Body of pancreas (tissue), 4 donors: ENCODE results near the gene SUSD3. TPM values are rescaled to one million over a fixed set of nuclear protein-coding genes. Genes with fewer than 3 reads are reported as not detected.

ENCODE experiments used
- ATAC-seq: fragments of 150-250 bp; one replicate; pipeline ENCODE4 v1.9.1; 2016
- DNase-seq, 4 donors: peaks; one replicate each; pipeline ENCODE4 v3.0.0-alpha.2; 2019
- H3K27ac ChIP-seq, 4 donors: fragments of 200-600 bp; sonication (generic); 1 replicate in 3 of 4; 2 replicates in 1 of 4; pipeline versions ENCODE4 v1.5.1 to v1.6.1; 2016 to 2019; ENCODE audit warnings: mild to moderate bottlenecking in 1 of 4, mixed read lengths in 1 of 4, moderate library complexity in 1 of 4
- H3K27me3 ChIP-seq, 2 donors: fragments of 200-600 bp; sonication (generic); one replicate each; pipeline ENCODE4 v1.6.0; 2016; ENCODE audit warnings: mild to moderate bottlenecking in 1 of 2
- H3K36me3 ChIP-seq, 2 donors: fragments of 200-600 bp; sonication (generic); replicated peaks in 1 of 2; 2 replicates each; pipeline ENCODE4 v1.5.1; 2016; ENCODE audit warnings: low read depth in 2 of 2; ENCODE audit not compliant: insufficient read depth in 1 of 2
- H3K4me1 ChIP-seq: fragments of 200-600 bp; sonication (generic); one replicate; pipeline ENCODE4 v1.6.0; 2016
- H3K4me3 ChIP-seq, 2 donors: fragments of 200-600 bp; sonication (generic); 1 replicate in 1 of 2; 2 replicates in 1 of 2; pipeline ENCODE4 v1.5.1; 2016 to 2019
- H3K9me3 ChIP-seq, 3 donors: fragments of 200-600 bp; sonication (generic); 1 replicate in 2 of 3; 2 replicates in 1 of 3; pipeline ENCODE4 v1.5.1; 2016
- POLR2A ChIP-seq, 3 donors: fragments of 450-650 bp; IDR thresholded peaks; one replicate each; pipeline ENCODE4 v1.6.1; 2016; ENCODE audit warnings: antibody characterized with exemption in 3 of 3, mild to moderate bottlenecking in 2 of 3
- WGBS, 2 donors: methylation state at CpG; one replicate each; pipeline ENCODE4 v1.1.5; 2017; 5-methylcytosine and 5-hydroxymethylcytosine counted together
- intact Hi-C: fragments of 100-400 bp; cut with DNase I; formaldehyde crosslinking; loops from one replicate; pipeline ENCODE4 v1.15.1; 2023
- total RNA-seq, 2 donors: library from RNA; depleted of rRNA; stranded (reverse); fragments of >200 nt; gene quantifications; one replicate each; pipeline ENCODE4 v1.1.0, GENCODE V29; 2016
- TF ChIP-seq, protein P1 (sequence below), 7 experiments: fragments of 450-650 bp in 4 of 7; fragments of 200-600 bp in 3 of 7; sonication (generic) in 3 of 7; IDR thresholded peaks; one replicate each; pipeline ENCODE4 v1.5.1; 2016 to 2019; ENCODE audit warnings: antibody characterized with exemption in 7 of 7

The SUSD3 gene
- total RNA-seq, 2 donors from 2014 or later = 3.6 TPM; not detected in 1

DNA sequence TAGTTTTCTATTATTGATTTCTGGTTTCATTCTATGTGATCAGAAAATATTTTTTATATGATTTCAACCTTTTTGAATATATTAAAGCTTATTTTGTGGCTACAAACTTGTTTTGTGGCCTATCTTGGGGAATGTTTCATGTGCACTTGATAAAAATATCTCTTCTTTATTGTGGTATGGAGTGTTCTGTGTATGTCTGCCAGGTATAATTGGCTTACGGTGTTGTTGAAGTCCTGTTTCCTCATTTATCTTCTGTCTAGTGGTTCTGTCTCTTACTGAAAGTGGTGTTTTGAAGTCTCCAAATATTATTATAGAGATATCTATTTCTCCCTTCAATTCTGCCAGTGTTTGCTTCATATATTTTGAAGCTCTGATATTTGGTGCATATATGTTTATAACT lies 47.1 kb downstream of the SUSD3 start:
- intact Hi-C loops = no loop called here
- ATAC-seq (no peak), DNase-seq (no peak)
- no peak overlapping the region for H3K4me3 ChIP-seq
- no peak for TF ChIP-seq POLR2A (IDR thresholded peaks at IDR 0.05)
- TF ChIP-seq, protein P1, sequence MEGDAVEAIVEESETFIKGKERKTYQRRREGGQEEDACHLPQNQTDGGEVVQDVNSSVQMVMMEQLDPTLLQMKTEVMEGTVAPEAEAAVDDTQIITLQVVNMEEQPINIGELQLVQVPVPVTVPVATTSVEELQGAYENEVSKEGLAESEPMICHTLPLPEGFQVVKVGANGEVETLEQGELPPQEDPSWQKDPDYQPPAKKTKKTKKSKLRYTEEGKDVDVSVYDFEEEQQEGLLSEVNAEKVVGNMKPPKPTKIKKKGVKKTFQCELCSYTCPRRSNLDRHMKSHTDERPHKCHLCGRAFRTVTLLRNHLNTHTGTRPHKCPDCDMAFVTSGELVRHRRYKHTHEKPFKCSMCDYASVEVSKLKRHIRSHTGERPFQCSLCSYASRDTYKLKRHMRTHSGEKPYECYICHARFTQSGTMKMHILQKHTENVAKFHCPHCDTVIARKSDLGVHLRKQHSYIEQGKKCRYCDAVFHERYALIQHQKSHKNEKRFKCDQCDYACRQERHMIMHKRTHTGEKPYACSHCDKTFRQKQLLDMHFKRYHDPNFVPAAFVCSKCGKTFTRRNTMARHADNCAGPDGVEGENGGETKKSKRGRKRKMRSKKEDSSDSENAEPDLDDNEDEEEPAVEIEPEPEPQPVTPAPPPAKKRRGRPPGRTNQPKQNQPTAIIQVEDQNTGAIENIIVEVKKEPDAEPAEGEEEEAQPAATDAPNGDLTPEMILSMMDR (IDR thresholded peaks at IDR 0.05) = no peak
- no peaks in the 10 kb centered on the region for H3K27me3 ChIP-seq
- WGBS, 2 donors = 83 to 97% methylated on average over 1 of the region's 1 CpG
- H3K9me3 ChIP-seq = no peaks in the 10 kb centered on the region
- H3K4me1 ChIP-seq = peaks cover 5% of the 10 kb centered on the region
- no peaks in the 10 kb centered on the region for H3K36me3 ChIP-seq
- H3K27ac ChIP-seq = no peak overlapping the region

DNA sequence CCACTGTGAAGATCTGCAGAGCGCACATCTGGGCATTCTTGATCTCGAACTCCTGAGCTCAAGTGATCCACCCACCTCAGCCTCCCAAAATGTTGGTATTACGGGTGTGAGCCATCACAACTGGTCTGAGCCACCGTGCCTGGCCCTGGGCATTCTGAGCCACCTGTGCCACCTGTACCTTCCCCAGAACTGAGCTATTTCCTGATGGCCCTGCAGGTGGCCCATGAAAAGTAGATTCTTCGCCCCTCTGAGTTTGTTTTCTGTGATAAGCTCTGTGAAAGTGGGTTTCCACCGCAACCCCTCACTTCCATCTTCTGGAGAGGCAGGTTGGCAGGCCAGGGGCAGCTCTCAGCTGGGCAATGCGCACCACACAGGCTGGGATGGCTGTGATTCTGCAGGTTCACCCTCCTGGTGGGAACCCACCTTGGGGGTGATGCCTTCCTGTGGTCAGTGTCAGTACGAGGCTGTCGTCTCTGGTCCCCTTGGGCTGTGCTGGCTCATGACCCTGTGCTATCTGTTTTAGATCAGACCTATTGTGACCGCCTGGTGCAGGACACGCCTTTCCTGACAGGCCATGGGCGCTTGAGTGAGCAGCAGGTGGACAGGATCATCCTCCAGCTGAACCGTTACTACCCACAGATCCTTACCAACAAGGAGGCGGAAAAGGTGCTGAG lies 48.8 kb downstream of the SUSD3 start:
- no peak for ATAC-seq
- peaks cover 5% of the 10 kb centered on the region for H3K4me1 ChIP-seq
- no peak for TF ChIP-seq POLR2A (IDR thresholded peaks at IDR 0.05)
- TF ChIP-seq, protein P1 (IDR thresholded peaks at IDR 0.05) = no peak
- no peaks in the 10 kb centered on the region for H3K27me3 ChIP-seq
- 82 to 100% methylated on average over 7 to 14 of the region's 14 CpGs for WGBS, 2 donors
- H3K4me3 ChIP-seq = no peak overlapping the region
- DNase-seq = peak in 3 of 4 donors; percentile 2 to 8 (median 4)
- no peaks in the 10 kb centered on the region for H3K36me3 ChIP-seq
- no peaks in the 10 kb centered on the region for H3K9me3 ChIP-seq
- no peak overlapping the region for H3K27ac ChIP-seq
- intact Hi-C loops = no loop called here

DNA sequence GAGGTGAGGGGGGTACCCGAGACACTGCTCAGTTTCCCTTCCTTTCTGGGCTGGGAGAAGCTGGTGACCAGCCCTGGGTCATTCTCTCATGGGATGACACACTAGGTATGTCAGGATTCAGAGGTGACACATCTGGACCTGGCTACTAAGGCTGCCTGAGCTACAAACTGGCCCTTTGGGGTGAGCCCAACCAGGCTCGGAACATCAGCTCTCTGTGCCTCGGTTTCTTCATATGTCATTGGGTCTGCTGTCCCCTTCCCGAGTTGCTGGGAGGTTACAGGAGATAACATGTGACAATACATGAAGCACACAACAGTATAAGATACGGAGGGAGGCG lies 49.3 kb downstream of the SUSD3 start:
- ATAC-seq = no peak
- H3K4me1 ChIP-seq = peaks cover 5% of the 10 kb centered on the region
- H3K27me3 ChIP-seq = no peaks in the 10 kb centered on the region
- no peak overlapping the region for H3K27ac ChIP-seq
- intact Hi-C loops = no loop called here
- 84 to 88% methylated on average over 5 to 6 of the region's 6 CpGs for WGBS, 2 donors
- no peaks in the 10 kb centered on the region for H3K36me3 ChIP-seq
- no peak overlapping the region for H3K4me3 ChIP-seq
- peak in 2 of 4 donors; percentile 2 to 3 for DNase-seq
- TF ChIP-seq POLR2A (IDR thresholded peaks at IDR 0.05) = no peak
- TF ChIP-seq, protein P1 (IDR thresholded peaks at IDR 0.05) = no peak
- H3K9me3 ChIP-seq = no peaks in the 10 kb centered on the region

DNA sequence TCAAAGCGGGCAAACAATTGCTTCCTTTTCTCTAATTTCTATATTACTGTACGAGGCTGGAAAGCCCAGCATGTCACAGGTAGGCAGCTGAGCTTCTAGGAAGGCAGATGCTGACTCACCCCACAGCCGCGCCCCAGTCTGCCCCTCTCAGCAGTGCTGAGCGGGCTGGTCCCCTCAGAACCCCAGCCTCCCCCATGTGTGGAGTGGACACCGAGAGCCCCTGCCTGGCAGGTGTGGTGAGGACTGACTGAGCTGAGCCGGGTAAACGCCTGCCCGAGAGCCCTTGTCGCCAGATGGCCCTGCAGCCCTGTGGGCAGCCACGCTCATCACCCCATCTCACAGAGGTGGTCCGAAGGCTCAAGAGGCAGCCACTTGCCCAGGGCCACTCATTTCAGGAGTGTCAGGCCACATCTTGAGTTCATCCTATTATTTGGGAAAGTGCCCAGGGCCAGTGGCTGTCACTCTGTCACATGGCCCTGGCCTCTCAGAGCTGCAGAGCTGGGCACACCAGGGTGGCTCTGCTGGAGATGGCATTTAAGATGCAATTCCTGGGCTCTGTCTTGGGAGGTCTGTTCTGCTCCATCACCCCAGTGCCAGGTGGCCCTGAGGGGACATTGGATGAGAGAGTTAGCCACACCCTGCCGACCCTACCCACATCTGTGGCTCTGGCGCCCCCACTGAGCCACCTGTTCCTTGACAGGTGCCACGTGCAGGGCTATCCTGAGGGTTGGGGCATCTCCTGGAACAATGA lies 50.0 kb downstream of the SUSD3 start:
- Histone ChIP-seq H3K4me1 (peaks cover 5% of the 10 kb centered on the region), H3K9me3 (no peaks in the 10 kb centered on the region), H3K27me3 (no peaks in the 10 kb centered on the region), H3K36me3 (no peaks in the 10 kb centered on the region), H3K27ac (no peak overlapping the region), H3K4me3 (no peak overlapping the region)
- DNase-seq = peak in 3 of 4 donors; percentile 3 to 11 (median 4)
- no peak for ATAC-seq
- intact Hi-C loops = no loop called here
- 83 to 89% methylated on average over 9 to 15 of the region's 15 CpGs for WGBS, 2 donors
- TF ChIP-seq, protein P1 (IDR thresholded peaks at IDR 0.05) = no peak
- no peak for TF ChIP-seq POLR2A (IDR thresholded peaks at IDR 0.05)
